NCI-H1105 (cell line): ENCODE data around the gene ATP8A2.
"Not testable (repeated sequence)": the region's sequence is repeated elsewhere in the genome, so short reads cannot be mapped to it uniquely, and the experiment has no call there.

ENCODE experiments used
- DNase-seq: peaks from one replicate; lab custom pipeline; 2025; lab: John Stamatoyannopoulos, UW

Gene ATP8A2

DNA sequence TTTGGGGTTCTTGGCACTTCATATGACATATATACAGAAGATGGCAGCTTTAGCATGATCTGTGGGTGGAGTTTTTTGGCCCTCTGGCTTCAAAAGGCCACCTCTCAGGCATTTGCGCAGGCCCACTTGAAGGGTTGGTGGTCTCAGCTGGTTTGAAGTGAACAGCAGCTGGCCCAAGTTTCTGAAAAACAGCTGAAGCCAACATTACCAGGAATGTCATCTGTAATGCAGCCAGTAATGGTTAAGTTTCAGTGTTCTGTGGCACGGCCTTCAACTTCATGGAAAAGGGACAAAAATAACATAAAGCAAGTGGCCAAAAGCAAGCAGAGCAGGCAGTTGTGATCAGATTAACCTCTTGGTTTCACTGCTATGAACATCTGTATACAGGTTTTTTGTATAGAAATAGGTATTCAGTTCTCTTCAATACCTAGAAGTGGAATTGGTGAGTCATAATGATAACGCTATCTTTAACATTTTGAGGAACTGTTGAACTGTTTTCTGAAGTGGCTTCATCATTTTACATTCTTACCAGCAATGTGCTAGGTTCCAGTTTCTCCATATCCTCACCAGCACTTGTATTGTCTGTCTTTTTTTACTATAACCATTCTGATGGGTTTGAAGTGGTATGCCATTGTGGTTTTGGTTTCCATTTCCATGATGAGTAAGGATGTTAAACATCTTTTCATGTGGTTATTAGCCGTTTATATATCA, 434.6 kb downstream of the ATP8A2 start:
- DNase-seq: no peak

DNA sequence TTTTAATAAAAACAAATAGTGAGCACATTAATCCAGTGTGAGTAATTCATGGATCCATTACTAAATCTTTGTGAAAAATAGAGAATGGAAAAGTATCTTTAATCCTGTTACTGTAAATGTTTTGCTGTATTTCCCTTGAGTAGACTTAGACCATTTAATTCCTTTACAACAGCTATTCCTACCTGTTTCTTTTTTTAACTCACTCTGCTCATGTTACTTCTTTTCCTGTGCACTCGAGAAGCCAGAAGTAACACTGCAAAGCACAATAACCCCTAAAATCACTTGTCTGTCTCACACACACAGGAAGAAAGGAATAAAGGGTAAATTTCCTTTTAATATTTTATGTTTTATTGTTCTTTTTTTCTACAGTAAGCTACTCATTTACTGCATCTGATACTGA, 435.8 kb downstream of the ATP8A2 start:
- no peak for DNase-seq

DNA sequence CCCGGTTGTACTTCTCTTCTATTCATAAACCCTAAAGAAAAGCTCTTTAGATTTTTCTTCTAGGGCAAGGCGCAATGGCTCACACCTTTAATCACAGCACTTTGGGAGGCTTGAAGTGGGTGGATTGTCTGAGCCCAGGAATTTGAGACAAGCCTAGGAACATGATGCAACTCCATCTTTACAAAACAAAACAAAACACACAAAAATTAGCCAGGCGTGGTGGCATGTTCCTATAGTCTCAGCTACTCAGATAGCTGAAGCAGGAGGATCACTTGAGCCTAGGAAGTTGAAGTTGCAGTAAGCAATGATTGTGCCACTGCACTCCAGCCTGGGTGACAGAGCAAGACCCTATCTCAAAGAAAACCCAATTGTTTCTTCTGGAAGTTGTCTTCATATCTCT, 439.7 kb downstream of the ATP8A2 start:
- no peak for DNase-seq

DNA sequence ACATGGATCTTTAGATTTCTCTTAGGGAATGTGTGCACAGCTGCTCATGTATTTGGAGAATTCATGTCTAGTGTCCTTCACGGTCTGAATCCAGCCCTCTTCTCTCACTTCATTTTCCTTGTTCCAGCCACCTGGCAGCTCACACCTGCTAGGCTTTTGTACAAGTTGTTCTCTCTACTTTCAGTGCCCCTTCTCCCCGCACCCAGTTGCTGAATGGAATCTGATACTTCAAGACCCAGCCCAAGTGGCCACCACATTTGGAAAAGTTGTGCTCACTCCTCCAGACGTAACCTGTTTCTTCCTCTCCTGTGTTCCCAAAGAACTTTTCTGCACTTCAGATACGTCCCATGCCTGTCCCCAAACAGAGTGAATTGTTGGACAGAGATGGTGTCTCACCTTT, 444.5 kb downstream of the ATP8A2 start:
- DNase-seq: no peak

DNA sequence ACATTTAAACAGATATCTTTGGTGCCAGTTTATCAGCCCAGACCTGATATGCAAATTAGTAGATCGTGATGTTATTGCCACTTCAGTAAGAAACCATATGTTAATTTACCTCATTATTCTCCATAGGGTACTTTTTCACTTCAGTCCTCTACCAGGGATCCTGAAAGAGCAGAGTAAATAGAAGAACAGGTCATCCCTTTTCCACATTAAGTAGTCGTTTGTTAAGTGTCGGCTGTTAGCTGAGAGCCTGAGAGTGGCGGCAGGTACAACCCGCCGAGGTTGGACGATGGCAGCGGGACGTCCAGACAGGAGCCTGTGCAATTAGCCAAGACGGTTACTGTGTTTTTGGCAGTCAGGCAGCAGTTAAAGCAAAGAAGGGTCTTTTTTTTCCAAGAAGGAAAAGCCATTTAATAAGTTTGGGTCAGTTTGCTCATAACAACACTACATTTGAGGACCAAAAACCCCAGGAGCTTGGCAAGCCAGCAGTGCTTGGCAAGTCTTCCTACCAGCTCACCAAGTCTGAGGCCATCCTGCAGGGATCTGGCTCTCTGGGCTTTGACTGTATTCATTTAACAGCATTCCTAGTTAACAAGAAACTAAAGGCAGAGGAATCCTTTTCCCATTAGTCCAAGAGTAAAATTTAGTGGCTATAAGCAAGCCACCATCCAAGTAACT, 448.2 kb downstream of the ATP8A2 start:
- no peak for DNase-seq

DNA sequence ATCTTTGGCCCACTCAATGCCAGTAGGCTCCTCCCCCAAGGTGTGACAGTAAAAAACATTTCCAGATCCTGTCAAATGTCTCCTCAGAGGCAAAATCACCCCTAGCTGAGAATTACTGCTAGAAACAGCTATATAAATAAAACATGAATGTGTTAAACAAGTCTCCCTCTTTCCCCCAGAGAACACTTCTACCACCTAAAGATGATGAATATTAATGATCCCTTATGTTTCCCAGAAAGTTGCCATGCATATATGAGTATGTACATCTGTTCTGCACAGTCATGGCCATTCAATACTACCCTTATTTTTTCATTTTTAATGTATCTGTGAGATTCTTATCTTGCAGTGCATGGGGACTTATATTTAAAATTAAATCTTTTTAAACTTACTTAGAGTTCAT, 450.0 kb downstream of the ATP8A2 start:
- DNase-seq: no peak

DNA sequence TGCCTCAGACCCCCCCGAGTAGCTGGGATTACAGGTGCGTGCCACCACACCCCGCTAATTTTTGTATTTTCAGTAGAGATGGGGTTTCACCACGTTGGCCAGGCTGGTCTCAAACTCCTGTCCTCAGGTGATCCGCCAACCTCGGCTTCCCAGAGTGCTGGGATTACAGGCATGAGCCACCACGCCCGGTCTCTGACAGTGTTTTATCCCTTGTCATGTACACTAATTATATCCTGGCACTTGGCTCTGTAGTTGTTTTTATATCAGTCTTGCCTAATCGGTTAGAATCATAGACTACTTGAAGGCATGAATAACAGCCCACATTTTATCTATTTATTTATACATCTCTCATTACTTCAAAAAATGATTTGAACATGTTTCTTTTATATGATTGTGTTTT, 455.4 kb downstream of the ATP8A2 start:
- DNase-seq: not testable (repeated sequence)

DNA sequence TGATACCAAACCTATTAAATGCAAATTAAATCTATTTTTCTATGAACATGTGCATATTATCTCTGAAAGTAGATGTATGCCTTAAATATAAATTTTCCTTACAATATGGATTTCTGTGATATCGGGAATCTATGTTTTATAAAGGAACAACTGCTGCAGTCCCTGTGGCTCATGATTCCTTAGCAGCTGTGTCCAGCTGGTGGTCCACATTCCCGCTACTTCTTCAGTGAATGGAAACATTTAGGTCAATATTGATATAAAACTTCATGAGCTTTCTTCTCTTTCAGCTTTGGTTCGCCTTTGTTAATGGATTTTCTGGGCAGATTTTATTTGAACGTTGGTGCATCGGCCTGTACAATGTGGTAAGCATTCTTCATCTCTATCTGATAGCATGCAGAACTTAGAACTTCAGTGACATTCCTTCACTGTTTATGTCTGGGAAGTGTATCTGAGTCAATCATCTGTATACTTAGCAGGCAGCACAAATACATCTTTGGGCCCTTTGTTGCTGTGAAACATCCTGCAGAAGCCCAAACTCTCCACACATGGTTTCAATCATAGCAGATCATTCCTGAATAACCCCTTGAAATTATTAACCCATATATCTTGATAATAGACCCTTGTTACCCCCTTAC, 456.2 kb downstream of the ATP8A2 start:
- DNase-seq: no peak

DNA sequence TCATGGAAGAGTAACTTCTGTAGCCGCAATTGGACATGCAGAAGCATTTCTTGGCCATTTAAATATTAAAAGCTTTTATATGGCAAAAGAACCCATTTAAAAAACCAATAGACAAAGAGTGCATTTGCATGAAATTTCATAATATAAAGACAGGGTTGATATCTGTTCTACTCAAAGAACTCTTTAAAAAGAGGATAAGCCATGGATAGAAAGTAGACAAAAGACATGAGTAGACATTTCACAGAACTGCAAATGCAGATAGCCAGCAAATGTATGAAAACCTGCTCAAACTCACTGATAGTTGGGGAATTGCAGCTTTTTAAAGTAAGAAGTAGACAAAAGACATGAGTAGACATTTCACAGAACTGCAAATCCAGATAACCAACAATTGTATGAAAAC, 462.0 kb downstream of the ATP8A2 start:
- no peak for DNase-seq

DNA sequence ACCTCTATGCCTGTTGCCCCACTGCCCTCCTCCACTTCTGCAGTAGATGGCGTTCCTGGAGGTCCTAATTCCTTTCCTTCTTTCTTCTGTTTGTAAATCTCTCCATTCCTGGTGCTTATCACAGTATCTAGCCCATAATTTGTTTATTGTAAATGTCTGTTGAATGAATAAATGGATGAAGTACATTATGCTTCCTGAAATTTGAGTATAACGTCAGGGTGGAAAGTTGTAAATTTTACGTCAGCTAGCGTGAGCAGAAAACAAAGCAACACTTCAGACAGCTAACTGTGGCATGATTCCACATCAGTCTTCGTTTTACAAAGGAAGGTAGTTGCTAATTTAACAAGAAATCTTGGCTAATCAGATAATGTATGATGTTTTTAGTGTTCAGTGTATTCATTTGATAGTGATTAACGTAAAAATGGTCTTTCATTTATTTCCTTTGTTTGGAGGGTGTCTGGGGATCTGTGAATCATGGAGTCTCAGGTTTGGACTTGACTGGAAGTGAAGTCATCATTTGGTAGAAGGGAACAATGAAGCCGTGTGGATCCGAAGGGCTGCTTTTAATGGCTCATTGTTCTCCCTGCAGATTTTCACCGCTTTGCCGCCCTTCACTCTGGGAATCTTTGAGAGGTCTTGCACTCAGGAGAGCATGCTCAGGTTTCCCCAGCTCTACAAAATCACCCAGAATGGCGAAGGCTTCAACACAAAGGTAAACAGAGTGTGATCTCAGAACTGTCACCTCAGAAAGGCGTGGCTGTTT, 465.0 kb downstream of the ATP8A2 start:
- DNase-seq: no peak

DNA sequence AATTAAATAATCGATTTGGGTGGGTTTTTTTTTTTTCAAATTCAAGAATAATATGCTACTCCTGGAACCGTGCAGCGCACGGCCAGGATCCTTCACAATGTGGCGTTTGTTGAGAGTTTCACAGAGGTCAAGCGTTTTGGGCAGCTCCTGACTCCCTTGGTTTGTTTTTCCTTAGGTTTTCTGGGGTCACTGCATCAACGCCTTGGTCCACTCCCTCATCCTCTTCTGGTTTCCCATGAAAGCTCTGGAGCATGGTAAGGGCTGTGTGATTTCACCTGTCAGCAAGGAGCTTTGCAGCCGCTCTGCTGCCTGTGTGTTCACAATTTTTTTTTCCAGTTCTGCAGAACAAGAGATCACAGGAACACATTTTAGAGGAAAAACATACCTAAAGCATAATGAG, 467.6 kb downstream of the ATP8A2 start:
- no peak for DNase-seq

DNA sequence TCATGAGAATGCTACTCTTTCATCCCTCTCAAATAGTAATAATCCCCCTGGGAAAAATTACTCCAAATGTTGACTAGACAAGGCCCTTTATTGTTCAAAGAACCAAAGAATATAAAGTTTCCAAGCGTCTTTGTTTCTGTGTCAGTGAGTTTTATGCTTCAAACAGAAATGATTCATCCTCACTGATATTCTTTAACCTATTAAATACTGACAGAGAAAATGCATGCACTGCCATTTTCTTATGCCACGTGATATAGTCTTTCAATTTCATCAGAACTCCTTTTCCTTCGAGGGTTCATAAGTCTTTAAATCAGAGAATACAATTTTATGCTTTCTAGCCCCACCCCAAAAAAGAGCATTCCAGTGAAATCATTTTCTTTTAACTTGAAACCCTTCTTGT, 468.5 kb downstream of the ATP8A2 start:
- no peak for DNase-seq

DNA sequence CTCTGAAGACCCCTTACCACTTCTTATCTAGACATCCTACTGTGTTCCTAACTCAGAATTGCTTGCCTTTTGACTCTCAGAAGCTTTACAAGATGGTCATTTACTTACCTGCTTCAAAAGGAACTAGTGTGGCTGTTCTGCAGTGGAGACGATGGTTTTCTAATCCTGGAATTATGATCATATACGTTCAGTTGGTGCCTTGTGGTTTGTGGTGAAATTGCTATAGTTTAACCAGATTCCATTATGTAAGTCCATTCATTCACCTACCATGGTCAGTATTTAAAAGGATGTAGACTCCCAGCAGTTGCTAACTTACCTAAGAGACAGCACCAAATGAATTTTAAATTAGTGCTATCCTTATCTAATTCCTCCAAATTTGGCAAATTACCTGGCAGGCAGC, 469.2 kb downstream of the ATP8A2 start:
- no peak for DNase-seq

DNA sequence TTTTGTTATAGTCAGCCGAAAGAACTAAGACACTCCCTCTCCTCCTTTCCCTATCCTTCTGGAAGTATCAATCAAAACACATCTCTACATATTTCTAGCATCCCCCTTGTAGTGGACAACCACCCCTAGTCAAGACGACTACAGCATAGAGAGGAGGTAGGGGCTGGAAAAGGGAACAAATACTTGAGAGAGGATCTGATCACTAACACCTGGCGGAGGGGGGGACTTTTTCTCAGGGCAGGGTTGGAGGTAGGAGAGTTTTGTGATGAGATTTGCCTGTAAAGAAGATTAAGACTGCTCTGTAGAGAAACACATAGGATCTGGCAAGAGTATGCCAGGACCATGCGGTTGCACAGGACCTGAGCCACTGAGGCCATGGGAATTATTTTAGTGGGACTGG, 471.9 kb downstream of the ATP8A2 start:
- DNase-seq: no peak

DNA sequence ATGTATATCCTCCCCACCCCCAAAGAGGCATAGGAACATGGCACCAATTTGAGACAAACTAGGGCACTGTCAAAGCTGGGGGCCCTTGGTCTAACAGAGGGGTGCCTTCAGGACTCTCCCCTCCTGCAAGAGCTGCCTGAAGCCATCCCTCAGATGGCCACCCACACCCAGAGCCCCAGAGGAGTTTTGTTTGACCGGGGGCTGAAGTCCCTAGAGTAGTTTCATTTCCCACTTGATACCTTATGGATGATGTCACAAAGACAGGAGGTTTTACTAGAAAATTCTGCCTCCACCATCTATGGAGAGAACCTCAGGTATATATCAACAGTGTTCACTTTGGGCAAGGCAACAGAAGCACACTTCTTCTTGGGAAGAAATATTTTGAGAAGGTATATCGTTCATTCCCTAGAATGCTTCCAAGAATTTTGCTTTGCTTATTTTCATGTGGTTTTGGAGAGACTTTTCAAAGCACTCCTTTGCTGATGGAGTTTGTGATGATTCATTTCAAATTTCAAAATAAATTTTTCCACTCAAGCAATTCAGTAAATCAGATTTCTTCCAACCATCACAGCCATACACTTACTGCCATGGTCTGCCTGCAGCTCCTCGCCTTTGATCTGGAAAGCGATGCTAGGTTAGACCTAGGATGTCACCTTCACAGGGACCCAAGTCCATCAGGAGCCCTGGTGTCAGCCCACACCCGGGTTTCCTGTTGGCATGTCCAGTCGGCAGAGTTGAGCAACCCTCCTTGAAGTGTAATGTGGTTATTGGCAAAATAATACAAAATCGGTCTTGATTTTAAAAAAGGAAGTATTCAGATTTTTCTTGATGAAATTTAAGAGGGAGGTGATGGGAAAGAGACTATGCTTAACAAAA, 473.0 kb downstream of the ATP8A2 start:
- DNase-seq: no peak

DNA sequence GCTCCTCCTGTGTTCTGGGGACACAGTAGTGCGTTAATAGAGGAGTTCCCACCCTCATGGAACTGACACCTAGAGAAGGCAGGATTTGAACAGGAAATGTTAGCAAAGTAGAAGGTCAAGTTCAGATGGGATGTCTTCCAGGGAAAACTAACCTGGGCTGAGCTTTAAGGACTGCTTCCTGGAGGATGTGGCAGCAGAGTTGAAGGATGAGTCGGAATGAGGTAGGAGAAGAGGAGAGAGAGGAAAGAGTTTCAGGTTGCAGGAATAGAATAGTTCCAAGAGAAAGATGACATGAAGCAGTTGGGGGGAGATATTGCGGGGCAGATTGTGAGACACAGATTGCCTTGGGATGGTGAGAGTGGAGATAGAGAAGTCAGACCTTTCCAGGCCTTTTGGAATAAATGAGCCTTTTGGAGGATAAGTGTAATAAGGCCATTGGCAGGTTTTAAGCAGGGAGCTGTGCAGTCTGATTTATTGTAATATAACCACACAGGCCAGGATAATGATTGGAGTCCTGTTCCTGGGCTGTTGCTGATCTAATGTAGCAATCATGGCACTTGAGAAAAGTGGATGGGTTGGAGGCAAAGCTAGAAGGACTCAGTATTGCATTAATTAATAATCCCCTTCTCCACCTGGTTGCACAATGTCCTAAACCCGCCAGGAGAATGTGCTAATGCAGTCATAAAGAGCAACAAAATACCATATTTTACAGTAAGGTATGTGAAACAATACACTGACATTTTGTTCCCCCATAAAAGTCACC, 474.6 kb downstream of the ATP8A2 start:
- no peak for DNase-seq

DNA sequence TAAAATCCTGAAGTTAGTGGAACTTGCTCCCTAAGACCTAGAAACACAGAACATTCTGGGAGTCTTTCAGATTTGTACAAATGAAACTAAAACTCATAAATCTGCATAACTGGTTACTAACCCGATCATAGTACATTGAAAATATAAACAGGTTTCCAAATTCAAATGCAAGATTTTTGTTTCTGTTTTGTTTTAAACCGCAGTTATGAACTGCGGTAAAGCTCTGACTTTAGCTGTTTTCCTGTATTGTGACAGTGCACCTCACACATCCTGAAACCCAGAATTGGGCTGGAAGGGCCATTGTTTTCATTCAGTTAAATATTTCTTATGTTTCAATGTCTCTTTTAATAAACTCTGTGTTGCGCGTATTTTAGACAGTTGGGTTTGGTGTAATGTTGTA, 475.4 kb downstream of the ATP8A2 start:
- no peak for DNase-seq

DNA sequence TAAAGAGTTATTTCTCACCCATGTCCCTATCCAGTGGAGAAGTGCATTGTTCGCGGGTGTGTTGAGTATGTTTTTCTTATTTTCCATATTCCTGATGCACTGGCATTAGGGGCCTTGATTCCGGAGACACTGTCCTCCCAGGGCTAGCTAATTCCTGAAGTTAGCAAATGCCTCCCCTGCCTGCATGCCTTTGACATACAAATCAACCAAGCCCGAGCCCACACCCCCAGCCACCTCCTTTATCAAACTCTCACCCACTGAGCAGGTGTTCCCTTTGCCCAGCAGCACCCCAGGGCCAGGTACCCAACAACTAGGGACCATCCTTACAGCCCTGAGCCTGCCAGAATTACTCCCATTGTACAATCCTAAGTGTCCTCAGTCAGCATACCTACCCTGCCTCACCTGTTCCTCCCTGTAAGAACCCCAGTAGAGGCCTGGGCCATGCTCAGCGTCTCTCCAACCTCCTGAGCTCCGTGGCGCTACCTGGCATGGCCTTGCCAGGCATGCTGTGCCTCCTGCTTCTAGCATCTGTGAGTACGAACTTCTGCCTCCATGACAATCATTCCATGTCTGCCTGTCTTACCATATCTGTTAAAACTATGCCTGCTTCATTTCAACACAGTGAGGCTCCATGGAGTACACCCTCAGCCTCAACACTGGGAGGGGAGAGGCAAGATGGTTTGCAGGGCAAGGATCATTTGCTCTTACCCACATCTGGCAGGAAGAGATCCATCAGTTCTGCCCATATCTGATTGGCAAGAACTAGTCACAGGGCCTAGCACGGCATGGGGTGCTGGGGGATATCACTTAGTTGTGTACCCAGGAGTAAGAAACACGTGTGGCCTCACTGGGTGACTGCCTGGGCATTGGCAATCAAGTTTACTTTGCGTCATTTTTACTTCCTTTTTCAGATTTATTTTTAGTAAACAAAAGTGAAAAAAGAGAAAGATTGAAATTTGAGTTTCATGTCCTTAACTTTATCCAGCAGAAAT, 476.2 kb downstream of the ATP8A2 start:
- no peak for DNase-seq

DNA sequence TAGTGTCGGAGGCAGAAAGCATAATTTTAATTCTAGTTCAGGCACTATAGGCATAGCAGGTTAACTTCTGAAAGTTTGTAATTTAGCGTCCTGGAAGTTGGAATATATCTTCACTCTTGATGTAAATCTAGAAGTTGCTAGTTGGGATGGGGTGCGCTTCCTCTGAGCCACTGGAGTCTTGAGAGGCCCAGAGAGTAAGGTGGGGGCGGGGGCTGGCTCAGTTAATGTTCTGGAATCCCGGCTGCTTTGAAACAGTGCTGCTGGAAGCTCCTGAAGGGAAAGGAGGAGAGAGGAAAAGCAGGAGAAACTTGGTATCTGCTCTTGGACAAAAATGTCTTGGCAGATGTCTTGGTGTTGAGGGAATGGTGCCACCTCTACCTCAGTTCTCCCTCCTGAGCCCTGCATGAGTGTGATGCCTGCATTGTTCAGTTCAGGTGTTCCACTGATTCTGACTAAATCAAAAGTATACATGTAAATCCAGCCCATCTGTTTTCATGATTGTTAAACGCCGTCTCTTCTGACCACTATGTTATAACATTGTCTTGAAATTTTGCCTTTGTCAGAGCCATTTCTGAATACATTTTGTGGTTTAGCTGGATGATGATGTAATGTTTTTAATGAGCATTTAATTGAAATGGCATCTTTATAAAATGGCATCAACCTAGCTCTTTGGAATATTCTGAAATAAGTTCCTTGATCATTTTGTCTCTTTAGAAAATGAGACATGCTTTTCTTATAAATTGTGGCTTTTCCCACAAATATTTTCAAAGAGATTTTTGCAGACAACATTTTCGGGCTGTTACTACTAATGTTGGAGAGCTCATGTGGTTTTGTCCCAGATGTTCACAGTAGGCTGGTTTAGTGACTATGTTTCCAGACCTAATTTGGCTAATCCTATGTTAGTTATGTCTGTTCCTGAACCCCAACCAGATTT, 477.3 kb downstream of the ATP8A2 start:
- no peak for DNase-seq
